Measurements from ENCODE around the gene IDH2. TPM values are rescaled to one million over a fixed set of nuclear protein-coding genes. Genes with fewer than 3 reads are reported as not detected.

The IDH2 gene
- polyA plus RNA-seq, 1 donor (not counting 4 experiments of a cell fraction or from before 2014, with no cell fraction given): 27.9 TPM

- peaks cover 7% of the 10 kb centered on the region for H3K79me2 ChIP-seq (ENCODE audit: control insufficient read depth, insufficient read depth, low read length)
- peaks cover 0 to 2% of the 10 kb centered on the region in 2 experiments for H3K36me3 ChIP-seq (ENCODE audit: control insufficient read depth in 2 of 2, extremely low read depth in 1 of 2, insufficient read depth in 2 of 2, low read length in 2 of 2)
- H3K9me3 ChIP-seq (ENCODE audit: control insufficient read depth, low read depth, low read length): no peaks in the 10 kb centered on the region
- TF ChIP-seq, protein P1, sequence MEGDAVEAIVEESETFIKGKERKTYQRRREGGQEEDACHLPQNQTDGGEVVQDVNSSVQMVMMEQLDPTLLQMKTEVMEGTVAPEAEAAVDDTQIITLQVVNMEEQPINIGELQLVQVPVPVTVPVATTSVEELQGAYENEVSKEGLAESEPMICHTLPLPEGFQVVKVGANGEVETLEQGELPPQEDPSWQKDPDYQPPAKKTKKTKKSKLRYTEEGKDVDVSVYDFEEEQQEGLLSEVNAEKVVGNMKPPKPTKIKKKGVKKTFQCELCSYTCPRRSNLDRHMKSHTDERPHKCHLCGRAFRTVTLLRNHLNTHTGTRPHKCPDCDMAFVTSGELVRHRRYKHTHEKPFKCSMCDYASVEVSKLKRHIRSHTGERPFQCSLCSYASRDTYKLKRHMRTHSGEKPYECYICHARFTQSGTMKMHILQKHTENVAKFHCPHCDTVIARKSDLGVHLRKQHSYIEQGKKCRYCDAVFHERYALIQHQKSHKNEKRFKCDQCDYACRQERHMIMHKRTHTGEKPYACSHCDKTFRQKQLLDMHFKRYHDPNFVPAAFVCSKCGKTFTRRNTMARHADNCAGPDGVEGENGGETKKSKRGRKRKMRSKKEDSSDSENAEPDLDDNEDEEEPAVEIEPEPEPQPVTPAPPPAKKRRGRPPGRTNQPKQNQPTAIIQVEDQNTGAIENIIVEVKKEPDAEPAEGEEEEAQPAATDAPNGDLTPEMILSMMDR (optimal IDR thresholded peaks at IDR 0.05 in 1 of 3, IDR thresholded peaks at IDR 0.05 in 1 of 3, conservative IDR thresholded peaks at IDR 0.05 in 1 of 3; ENCODE audit: extremely low read depth in 1 of 3, insufficient read depth in 2 of 3, low read length in 3 of 3): no peak
- TF ChIP-seq EZH2 (IDR thresholded peaks at IDR 0.05; ENCODE audit: low read length): no peak
- H3K9me1 ChIP-seq (ENCODE audit: control insufficient read depth, extremely low read depth, insufficient read depth, low read length): peaks cover 3% of the 10 kb centered on the region
- H4K20me1 ChIP-seq (ENCODE audit: control insufficient read depth, extremely low read depth, insufficient read depth, low read length): no peaks in the 10 kb centered on the region
- H3K27me3 ChIP-seq (ENCODE audit: control insufficient read depth, extremely low read depth, insufficient read depth, low read length): no peaks in the 10 kb centered on the region
- FAIRE-seq (no peak), DNase-seq (ENCODE audit: low read depth, low spot score) (no peak)
- dilution Hi-C loops (cut with MboI; ENCODE audit: extremely low pct_ligation_motif_present, low sequenced_read_pairs): no loop called here
- no peak overlapping the region for H3K4me2 ChIP-seq (ENCODE audit: control insufficient read depth, extremely low read depth, insufficient read depth, low read depth, low read length)
- no peak overlapping the region for H3K4me3 ChIP-seq (ENCODE audit: control insufficient read depth in 2 of 3, extremely low read depth in 1 of 3, insufficient read depth in 2 of 3, low read depth in 1 of 3, low read length in 3 of 3)
- H3K9ac ChIP-seq (ENCODE audit: control insufficient read depth, extremely low read depth, insufficient read depth, low read length): no peak overlapping the region
- H2AFZ ChIP-seq (ENCODE audit: control insufficient read depth, low read length): no peak overlapping the region
- peaks cover 6% of the 10 kb centered on the region for H3K4me1 ChIP-seq (ENCODE audit: control insufficient read depth, extremely low read depth, insufficient read depth, low read length)
- H3K27ac ChIP-seq (ENCODE audit: control insufficient read depth, insufficient read depth, low read length): no peak overlapping the region
Observed at GRCh38 chr15:90054618-90055097, 47.6 kb downstream of the IDH2 start.

- no peak for DNase-seq (ENCODE audit: low read depth, low spot score)
- Histone ChIP-seq H3K4me2 (ENCODE audit: control insufficient read depth, extremely low read depth, insufficient read depth, low read depth, low read length) (no peak overlapping the region), H3K9me3 (ENCODE audit: control insufficient read depth, low read depth, low read length) (no peaks in the 10 kb centered on the region), H3K4me1 (ENCODE audit: control insufficient read depth, extremely low read depth, insufficient read depth, low read length) (no peaks in the 10 kb centered on the region), H3K9ac (ENCODE audit: control insufficient read depth, extremely low read depth, insufficient read depth, low read length) (no peak overlapping the region), H3K36me3 (ENCODE audit: control insufficient read depth in 2 of 2, extremely low read depth in 1 of 2, insufficient read depth in 2 of 2, low read length in 2 of 2) (peaks cover 0 to 2% of the 10 kb centered on the region in 2 experiments), H4K20me1 (ENCODE audit: control insufficient read depth, extremely low read depth, insufficient read depth, low read length) (no peaks in the 10 kb centered on the region), H3K27ac (ENCODE audit: control insufficient read depth, insufficient read depth, low read length) (no peak overlapping the region), H3K79me2 (ENCODE audit: control insufficient read depth, insufficient read depth, low read length) (peaks cover 7% of the 10 kb centered on the region), H3K4me3 (ENCODE audit: control insufficient read depth in 2 of 3, extremely low read depth in 1 of 3, insufficient read depth in 2 of 3, low read depth in 1 of 3, low read length in 3 of 3) (no peak overlapping the region), H3K9me1 (ENCODE audit: control insufficient read depth, extremely low read depth, insufficient read depth, low read length) (peaks cover 3% of the 10 kb centered on the region), H3K27me3 (ENCODE audit: control insufficient read depth, extremely low read depth, insufficient read depth, low read length) (no peaks in the 10 kb centered on the region), H2AFZ (ENCODE audit: control insufficient read depth, low read length) (no peak overlapping the region)
- TF ChIP-seq EZH2 (IDR thresholded peaks at IDR 0.05; ENCODE audit: low read length): no peak
- dilution Hi-C loops (cut with MboI; ENCODE audit: extremely low pct_ligation_motif_present, low sequenced_read_pairs): no loop called here
- no peak for FAIRE-seq
Observed at GRCh38 chr15:90053685-90054466, 48.4 kb downstream of the IDH2 start.
